HepG2 (cell line): ENCODE data around the gene CCNH. TPM values are rescaled to one million over a fixed set of nuclear protein-coding genes. Genes with fewer than 3 reads are reported as not detected.

Experiments
- HDAC1 ChIP-seq: sonication (generic); formaldehyde crosslinking; IDR thresholded peaks from 2 replicates; pipeline ENCODE4 v1.5.1; 2020; ENCODE audit warnings: mild to moderate bottlenecking, missing genetic modification reagents
- HNF4G ChIP-seq, 2 experiments: sonication (generic) in 1 of 2; formaldehyde crosslinking in 1 of 2; IDR thresholded peaks; 2 replicates each; pipeline versions ENCODE4 v1.4.0 to v1.6.1; 2011 to 2020; ENCODE audit warnings: borderline replicate concordance in 2 of 2, low read depth in 2 of 2, mild to moderate bottlenecking in 2 of 2, low read length in 1 of 2, missing genetic modification reagents in 1 of 2, moderate library complexity in 1 of 2
- HNRNPLL ChIP-seq: fragments of 200-400 bp; formaldehyde crosslinking; IDR thresholded peaks from 2 replicates; pipeline ENCODE4 v1.6.1; 2017; ENCODE audit warnings: mild to moderate bottlenecking, low read depth, low read length; ENCODE audit not compliant: poor library complexity, severe bottlenecking
- MIER2 ChIP-seq: IDR thresholded peaks from 2 replicates; pipeline ENCODE4 v1.6.1; 2016; ENCODE audit warnings: missing biosample characterization, missing genetic modification reagents
- POLR2A ChIP-seq, 2 experiments: IDR thresholded peaks; 2 replicates each; pipeline ENCODE4 v1.6.1; 2011; ENCODE audit warnings: low read depth in 2 of 2, low read length in 2 of 2, mild to moderate bottlenecking in 1 of 2, moderate library complexity in 1 of 2; ENCODE audit not compliant: insufficient read depth in 1 of 2
- RFXAP ChIP-seq: sonication (generic); formaldehyde crosslinking; IDR thresholded peaks from 2 replicates; pipeline ENCODE4 v1.4.0; 2020; ENCODE audit warnings: missing genetic modification reagents, borderline replicate concordance
- RXRB ChIP-seq: IDR thresholded peaks from 2 replicates; pipeline ENCODE4 v1.6.1; 2016; ENCODE audit warnings: borderline replicate concordance, missing genetic modification reagents, missing compliant biosample characterization
- SOX6 ChIP-seq, 2 experiments: fragments of 450-650 bp in 1 of 2; sonication (generic) in 1 of 2; formaldehyde crosslinking in 1 of 2; IDR thresholded peaks; 2 replicates each; pipeline versions ENCODE4 v1.4.0 to v1.6.1; 2017 to 2020; ENCODE audit warnings: antibody characterized with exemption in 1 of 2, mild to moderate bottlenecking in 1 of 2, missing genetic modification reagents in 1 of 2
- SP5 ChIP-seq: IDR thresholded peaks from 2 replicates; pipeline ENCODE4 v1.6.1; 2016; ENCODE audit warnings: low read depth, borderline replicate concordance
- STAG1 ChIP-seq: sonication (generic); formaldehyde crosslinking; IDR thresholded peaks from 2 replicates; pipeline ENCODE4 v1.4.0; 2020; ENCODE audit warnings: missing genetic modification reagents
- TAF15 ChIP-seq: fragments of 200-400 bp; formaldehyde crosslinking; IDR thresholded peaks from one replicate; pipeline ENCODE4 v1.6.1; 2018; ENCODE audit warnings: mild to moderate bottlenecking, low read depth, low read length; ENCODE audit not compliant: poor library complexity, severe bottlenecking
- U2AF1 ChIP-seq: fragments of 200-400 bp; formaldehyde crosslinking; optimal IDR thresholded peaks from 2 replicates; pipeline ENCODE3; 2017; ENCODE audit warnings: mild to moderate bottlenecking, low read depth, low read length
- ZKSCAN5 ChIP-seq: sonication (generic); formaldehyde crosslinking; IDR thresholded peaks from 2 replicates; pipeline ENCODE4 v1.5.1; 2020; ENCODE audit warnings: mild to moderate bottlenecking, missing genetic modification reagents
- ZNF136 ChIP-seq: sonication (generic); formaldehyde crosslinking; IDR thresholded peaks from 2 replicates; pipeline ENCODE4 v1.8.1; 2022; ENCODE audit warnings: low read depth, mild to moderate bottlenecking, moderate library complexity, missing genetic modification reagents
- ZNF670 ChIP-seq: sonication (generic); formaldehyde crosslinking; IDR thresholded peaks from 2 replicates; pipeline ENCODE4 v1.8.0; 2022; ENCODE audit warnings: mild to moderate bottlenecking, missing genetic modification reagents, borderline replicate concordance
- ZNF746 ChIP-seq: sonication (generic); formaldehyde crosslinking; IDR thresholded peaks from 2 replicates; pipeline ENCODE4 v1.8.0; 2022; ENCODE audit warnings: mild to moderate bottlenecking, missing genetic modification reagents
- ZNF772 ChIP-seq: sonication (generic); formaldehyde crosslinking; IDR thresholded peaks from 2 replicates; pipeline ENCODE4 v1.5.0; 2020; ENCODE audit warnings: mild to moderate bottlenecking, missing genetic modification reagents
- ZNF777 ChIP-seq: sonication (generic); formaldehyde crosslinking; IDR thresholded peaks from 2 replicates; pipeline ENCODE4 v1.4.0; 2020; ENCODE audit warnings: missing genetic modification reagents
- ZSCAN25 ChIP-seq: sonication (generic); formaldehyde crosslinking; IDR thresholded peaks from 2 replicates; pipeline ENCODE4 v1.8.0; 2022; ENCODE audit warnings: mild to moderate bottlenecking, missing genetic modification reagents
- ZSCAN31 ChIP-seq: sonication (generic); formaldehyde crosslinking; IDR thresholded peaks from 2 replicates; pipeline ENCODE4 v1.5.0; 2020; ENCODE audit warnings: low read depth, mild to moderate bottlenecking, missing genetic modification reagents
- polyA plus RNA-seq, 8 experiments: library from polyadenylated mRNA; depleted of rRNA in 3 of 8; stranded (reverse) in 7 of 8; unstranded in 1 of 8; fragments of >200 nt; fragmentation: Illumina TruSeq in 4 of 8; extraction: Trizol in 4 of 8; gene quantifications; 2 replicates each; pipeline versions ENCODE4 v1.2.1 to v1.2.3, GENCODE V29; 2011 to 2016; ENCODE audit warnings: low read depth in 4 of 8, missing spikeins in 1 of 8, mixed read lengths in 1 of 8; ENCODE audit not compliant: insufficient read depth in 1 of 8
- total RNA-seq, 5 experiments: library from RNA; depleted of rRNA; stranded (reverse); fragments of >200 nt; fragmentation: Illumina TruSeq; extraction: Trizol; gene quantifications; 2 replicates each; pipeline ENCODE4 v1.2.3, GENCODE V29; 2016; ENCODE audit warnings: low read depth in 1 of 5
- TF ChIP-seq, protein P1 (sequence below): sonication (generic); formaldehyde crosslinking; IDR thresholded peaks from 2 replicates; pipeline ENCODE4 v1.4.0; 2020; ENCODE audit warnings: missing genetic modification reagents, mild to moderate bottlenecking, borderline replicate concordance

CCNH gene
- total and polyA plus RNA-seq, 2 of the 13 experiments (the other 11 are each of a cell fraction or from before 2014, with no cell fraction given) = 42.5 to 94.3 TPM

DNA sequence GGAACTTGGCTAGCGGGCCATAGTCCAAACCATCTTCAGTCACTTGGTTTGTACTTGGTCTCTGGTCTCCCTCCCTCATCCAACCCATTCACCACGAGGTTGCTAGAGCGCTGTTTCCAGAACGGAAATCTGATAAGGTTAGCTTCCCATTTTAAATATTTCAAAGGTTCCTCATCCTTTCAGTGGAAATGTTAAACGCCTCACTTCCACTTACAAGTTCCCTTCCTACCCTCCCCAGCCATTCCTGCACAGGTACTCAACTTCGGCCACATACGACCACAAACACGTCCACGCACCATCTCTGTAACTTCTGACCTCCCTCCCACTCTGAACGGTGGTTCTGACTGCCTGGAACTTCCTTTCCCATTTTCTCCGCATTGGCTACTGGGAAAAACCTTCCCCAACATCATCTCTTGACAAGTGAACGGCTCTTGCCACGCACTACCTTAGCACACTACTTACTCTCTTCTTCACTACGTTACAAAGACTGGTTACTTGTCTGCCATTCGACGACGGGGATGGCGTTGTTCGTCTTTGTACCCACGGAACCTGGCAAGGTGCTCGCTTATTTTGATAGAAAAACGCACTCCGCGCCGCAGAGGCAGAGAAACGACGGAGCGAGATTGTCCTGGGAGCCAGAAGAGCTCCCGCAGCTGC lies 629 bp downstream of the CCNH start (continued):
- TF ChIP-seq, protein P1, sequence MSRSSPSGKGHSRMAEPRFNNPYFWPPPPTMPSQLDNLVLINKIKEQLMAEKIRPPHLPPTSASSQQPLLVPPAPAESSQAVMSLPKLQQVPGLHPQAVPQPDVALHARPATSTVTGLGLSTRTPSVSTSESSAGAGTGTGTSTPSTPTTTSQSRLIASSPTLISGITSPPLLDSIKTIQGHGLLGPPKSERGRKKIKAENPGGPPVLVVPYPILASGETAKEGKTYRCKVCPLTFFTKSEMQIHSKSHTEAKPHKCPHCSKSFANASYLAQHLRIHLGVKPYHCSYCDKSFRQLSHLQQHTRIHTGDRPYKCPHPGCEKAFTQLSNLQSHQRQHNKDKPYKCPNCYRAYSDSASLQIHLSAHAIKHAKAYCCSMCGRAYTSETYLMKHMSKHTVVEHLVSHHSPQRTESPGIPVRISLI (CRISPR knock-in tag) = no peak
- TF ChIP-seq ZNF746 (CRISPR knock-in tag) = 0 out of 2 replicates have a peak, but pooled peaks have one; percentile 11
- TF ChIP-seq ZSCAN25 (CRISPR knock-in tag) = no peak
- TF ChIP-seq RXRB = 0 out of 2 replicates have a peak, but pooled peaks have one; percentile 15
- TF ChIP-seq SP5 (CRISPR knock-in tag) = 0 out of 2 replicates have a peak, but pooled peaks have one; percentile 15
- no peak for TF ChIP-seq ZNF136 (CRISPR knock-in tag)
- peak; percentile 78; the same call in 1 of the 2 replicates for TF ChIP-seq ZNF777 (CRISPR knock-in tag)
- no peak for TF ChIP-seq STAG1 (CRISPR knock-in tag)
- no peak for TF ChIP-seq HNRNPLL
- TF ChIP-seq ZNF670 (CRISPR knock-in tag) = peak; percentile 38; the same call in 1 of the 2 replicates
- TF ChIP-seq ZSCAN31 (CRISPR knock-in tag) = peak; percentile 76; the same call in 1 of the 2 replicates
- no peak for TF ChIP-seq ZKSCAN5
- TF ChIP-seq TAF15 = no peak
- TF ChIP-seq RFXAP (CRISPR knock-in tag) = 0 out of 2 replicates have a peak, but pooled peaks have one; percentile 5
- TF ChIP-seq POLR2A (IDR thresholded peaks at IDR 0.05; ENCODE audit: insufficient read depth in 1 of 2, low read depth in 2 of 2, low read length in 2 of 2) = peak in 1 of 2 experiments; percentile 26; a peak in 1 of 4 replicates
- TF ChIP-seq SOX6 (IDR thresholded peaks at IDR 0.05) = no peak
- TF ChIP-seq SOX6 (CRISPR knock-in tag; IDR thresholded peaks at IDR 0.05) = no peak
- TF ChIP-seq MIER2 (CRISPR knock-in tag) = no peak
- TF ChIP-seq ZNF772 (CRISPR knock-in tag) = peak; percentile 26; the same call in 1 of the 2 replicates
- peak; percentile 8; the same call in 1 of the 2 replicates for TF ChIP-seq HDAC1 (CRISPR knock-in tag)
- peak; percentile 5 for TF ChIP-seq U2AF1
- TF ChIP-seq HNF4G (IDR thresholded peaks at IDR 0.05; ENCODE audit: borderline replicate concordance, low read depth, low read length) = no peak
- TF ChIP-seq HNF4G (CRISPR knock-in tag; IDR thresholded peaks at IDR 0.05; ENCODE audit: borderline replicate concordance, low read depth) = no peak
